ENCODE data around the gene CSF3R.

GRCh38 chr1:36497207-36497606 lies 14.5 kb upstream of the CSF3R start:
- TF ChIP-seq POLR2A (IDR thresholded peaks at IDR 0.05), result no peak
- TF ChIP-seq CTCF (IDR thresholded peaks at IDR 0.05), result no peak
- TF ChIP-seq POLR2AphosphoS5 (IDR thresholded peaks at IDR 0.05), result no peak

Data from breast epithelium (tissue), 3 donors.